HG03064 (cell line): ENCODE measurements around the gene USP17L15.
"Not testable (repeated sequence)": the region's sequence is repeated elsewhere in the genome, so short reads cannot be mapped to it uniquely, and the experiment has no call there.

ENCODE experiments used
- ATAC-seq: cut with Tn5 transposase; IDR thresholded peaks from one replicate; pipeline ENCODE4 v1.9.1; 2021; ENCODE audit warnings: low read depth; ENCODE audit not compliant: unreplicated experiment

Gene USP17L15, protein sequence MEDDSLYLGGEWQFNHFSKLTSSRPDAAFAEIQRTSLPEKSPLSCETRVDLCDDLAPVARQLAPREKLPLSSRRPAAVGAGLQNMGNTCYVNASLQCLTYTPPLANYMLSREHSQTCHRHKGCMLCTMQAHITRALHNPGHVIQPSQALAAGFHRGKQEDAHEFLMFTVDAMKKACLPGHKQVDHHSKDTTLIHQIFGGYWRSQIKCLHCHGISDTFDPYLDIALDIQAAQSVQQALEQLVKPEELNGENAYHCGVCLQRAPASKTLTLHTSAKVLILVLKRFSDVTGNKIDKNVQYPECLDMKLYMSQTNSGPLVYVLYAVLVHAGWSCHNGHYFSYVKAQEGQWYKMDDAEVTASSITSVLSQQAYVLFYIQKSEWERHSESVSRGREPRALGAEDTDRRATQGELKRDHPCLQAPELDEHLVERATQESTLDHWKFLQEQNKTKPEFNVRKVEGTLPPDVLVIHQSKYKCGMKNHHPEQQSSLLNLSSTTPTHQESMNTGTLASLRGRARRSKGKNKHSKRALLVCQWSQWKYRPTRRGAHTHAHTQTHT

GRCh38 chr4:9234085-9234484, at the start of gene USP17L15:
Gene USP17L15 (plus strand): TSS chr4:9234385. CDS start chr4:9234385, 0 bp downstream.
- not testable (repeated sequence) for ATAC-seq

DNA sequence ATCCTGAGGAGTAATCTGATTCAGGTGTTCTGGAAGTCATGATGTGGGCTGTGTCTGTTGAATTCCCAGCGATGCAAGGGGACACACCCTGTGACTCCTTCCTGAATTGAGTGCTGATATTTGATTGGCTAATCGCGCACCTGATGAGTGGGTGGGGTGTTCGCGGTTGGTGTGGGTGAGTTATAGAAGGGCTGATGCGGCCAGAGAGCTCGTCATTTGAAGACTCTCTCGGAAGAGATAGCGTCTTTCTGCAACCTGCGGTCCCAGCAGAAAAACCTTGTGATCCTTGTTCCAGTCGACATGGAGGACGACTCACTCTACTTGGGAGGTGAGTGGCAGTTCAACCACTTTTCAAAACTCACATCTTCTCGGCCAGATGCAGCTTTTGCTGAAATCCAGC, 23.8 kb upstream of the USP17L15 start, which contains the start of gene USP17L10:
TSS of gene USP17L10 (plus strand) at position 301 of the 400 bp plus-strand sequence. CDS start at position 301, 0 bp downstream.
- ATAC-seq = not testable (repeated sequence)

GRCh38 chr4:9214701-9215100, 19.5 kb upstream of the USP17L15 start:
- ATAC-seq = not testable (repeated sequence)

- not testable (repeated sequence) for ATAC-seq
Measured at GRCh38 chr4:9215105-9215504, 19.1 kb upstream of the USP17L15 start, which contains the start of gene USP17L11. Gene USP17L11 (plus strand): TSS chr4:9215405. CDS start chr4:9215405, 0 bp downstream.

DNA sequence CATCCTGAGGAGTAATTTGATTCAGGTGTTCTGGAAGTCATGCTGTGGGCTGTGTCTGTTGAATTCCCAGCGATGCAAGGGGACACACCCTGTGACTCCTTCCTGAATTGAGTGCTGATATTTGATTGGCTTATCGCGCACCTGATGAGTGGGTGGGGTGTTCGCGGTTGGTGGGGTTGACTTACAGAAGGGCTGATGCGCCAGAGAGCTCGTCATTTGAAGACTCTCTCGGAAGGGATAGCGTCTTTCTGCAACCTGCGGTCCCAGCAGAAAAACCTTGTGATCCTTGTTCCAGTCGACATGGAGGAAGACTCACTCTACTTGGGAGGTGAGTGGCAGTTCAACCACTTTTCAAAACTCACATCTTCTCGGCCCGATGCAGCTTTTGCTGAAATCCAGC, 14.3 kb upstream of the USP17L15 start, which contains the start of gene USP17L12:
TSS of gene USP17L12 (plus strand) at position 301 of the 400 bp plus-strand sequence. CDS start at position 301, 0 bp downstream.
- not testable (repeated sequence) for ATAC-seq

DNA sequence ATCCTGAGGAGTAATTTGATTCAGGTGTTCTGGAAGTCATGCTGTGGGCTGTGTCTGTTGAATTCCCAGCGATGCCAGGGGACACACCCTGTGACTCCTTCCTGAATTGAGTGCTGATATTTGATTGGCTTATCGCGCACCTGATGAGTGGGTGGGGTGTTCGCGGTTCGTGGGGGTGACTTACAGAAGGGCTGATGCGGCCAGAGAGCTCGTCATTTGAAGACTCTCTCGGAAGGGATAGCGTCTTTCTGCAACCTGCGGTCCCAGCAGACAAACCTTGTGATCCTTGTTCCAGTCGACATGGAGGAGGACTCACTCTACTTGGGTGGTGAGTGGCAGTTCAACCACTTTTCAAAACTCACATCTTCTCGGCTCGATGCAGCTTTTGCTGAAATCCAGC, 9.6 kb upstream of the USP17L15 start, which contains the start of gene USP17L13:
TSS of gene USP17L13 (plus strand) at position 301 of the 400 bp plus-strand sequence. CDS start at position 301, 0 bp downstream.
- not testable (repeated sequence) for ATAC-seq

DNA sequence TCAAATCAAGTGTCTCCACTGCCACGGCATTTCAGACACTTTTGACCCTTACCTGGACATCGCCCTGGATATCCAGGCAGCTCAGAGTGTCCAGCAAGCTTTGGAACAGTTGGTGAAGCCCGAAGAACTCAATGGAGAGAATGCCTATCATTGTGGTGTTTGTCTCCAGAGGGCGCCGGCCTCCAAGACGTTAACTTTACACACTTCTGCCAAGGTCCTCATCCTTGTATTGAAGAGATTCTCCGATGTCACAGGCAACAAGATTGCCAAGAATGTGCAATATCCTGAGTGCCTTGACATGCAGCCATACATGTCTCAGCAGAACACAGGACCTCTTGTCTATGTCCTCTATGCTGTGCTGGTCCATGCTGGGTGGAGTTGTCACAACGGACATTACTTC, 3.9 kb upstream of the USP17L15 start:
- not testable (repeated sequence) for ATAC-seq

DNA sequence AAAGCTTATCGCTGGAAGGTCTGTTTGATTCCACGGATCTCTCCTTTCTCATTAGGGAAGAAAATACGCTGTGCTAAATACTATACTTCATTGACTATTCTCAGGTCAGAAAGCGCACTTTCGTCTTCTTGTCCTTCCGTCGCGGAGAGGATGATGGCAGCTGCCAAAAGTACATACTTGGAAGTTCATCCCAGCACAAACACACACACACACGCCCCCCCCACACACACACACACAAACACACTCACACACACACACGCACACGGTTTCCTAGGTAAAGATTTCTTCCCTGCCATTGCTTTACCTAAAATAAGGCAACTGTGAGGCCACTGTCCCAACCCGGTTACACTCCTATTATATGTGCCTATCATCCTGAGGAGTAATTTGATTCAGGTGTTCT, 4.3 kb downstream of the USP17L15 start:
- not testable (repeated sequence) for ATAC-seq

DNA sequence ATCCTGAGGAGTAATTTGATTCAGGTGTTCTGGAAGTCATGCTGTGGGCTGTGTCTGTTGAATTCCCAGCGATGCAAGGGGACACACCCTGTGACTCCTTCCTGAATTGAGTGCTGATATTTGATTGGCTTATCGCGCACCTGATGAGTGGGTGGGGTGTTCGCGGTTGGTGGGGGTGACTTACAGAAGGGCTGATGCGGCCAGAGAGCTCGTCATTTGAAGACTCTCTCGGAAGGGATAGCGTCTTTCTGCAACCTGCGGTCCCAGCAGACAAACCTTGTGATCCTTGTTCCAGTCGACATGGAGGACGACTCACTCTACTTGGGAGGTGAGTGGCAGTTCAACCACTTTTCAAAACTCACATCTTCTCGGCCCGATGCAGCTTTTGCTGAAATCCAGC, 9.4 kb downstream of the USP17L15 start, which contains the start of gene USP17L17:
TSS of gene USP17L17 (plus strand) at position 301 of the 400 bp plus-strand sequence. CDS start at position 301, 0 bp downstream.
- ATAC-seq = not testable (repeated sequence)

DNA sequence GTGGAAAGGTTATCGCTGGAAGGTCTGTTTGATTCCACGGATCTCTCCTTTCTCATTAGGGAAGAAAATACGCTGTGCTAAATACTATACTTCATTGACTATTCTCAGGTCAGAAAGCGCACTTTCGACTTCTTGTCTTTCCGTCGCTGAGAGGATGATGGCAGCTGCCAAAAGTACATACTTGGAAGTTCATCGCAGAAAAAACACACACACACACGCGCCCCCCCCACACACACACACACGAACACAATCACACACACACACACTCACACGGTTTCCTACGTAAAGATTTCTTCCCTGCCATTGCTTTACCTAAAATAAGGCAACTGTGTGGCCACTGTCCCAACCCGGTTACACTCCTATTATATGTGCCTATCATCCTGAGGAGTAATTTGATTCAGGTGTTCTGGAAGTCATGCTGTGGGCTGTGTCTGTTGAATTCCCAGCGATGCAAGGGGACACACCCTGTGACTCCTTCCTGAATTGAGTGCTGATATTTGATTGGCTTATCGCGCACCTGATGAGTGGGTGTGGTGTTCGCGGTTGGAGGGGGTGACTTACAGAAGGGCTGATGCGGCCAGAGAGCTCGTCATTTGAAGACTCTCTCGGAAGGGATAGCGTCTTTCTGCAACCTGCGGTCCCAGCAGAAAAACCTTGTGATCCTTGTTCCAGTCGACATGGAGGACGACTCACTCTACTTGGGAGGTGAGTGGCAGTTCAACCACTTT, 13.9 kb downstream of the USP17L15 start, which contains the start of gene USP17L18:
TSS of gene USP17L18 (plus strand) at position 678 of the 728 bp plus-strand sequence. CDS start at position 678, 0 bp downstream.
- not testable (repeated sequence) for ATAC-seq

GRCh38 chr4:9253078-9253477, 18.9 kb downstream of the USP17L15 start, which contains the start of gene USP17L19:
Gene USP17L19 (plus strand): TSS chr4:9253378. CDS start chr4:9253378, 0 bp downstream.
- not testable (repeated sequence) for ATAC-seq

GRCh38 chr4:9257824-9258223, 23.6 kb downstream of the USP17L15 start, which contains the start of gene USP17L20:
Gene USP17L20 (plus strand): TSS chr4:9258124. CDS start chr4:9258124, 0 bp downstream.
- ATAC-seq = not testable (repeated sequence)

DNA sequence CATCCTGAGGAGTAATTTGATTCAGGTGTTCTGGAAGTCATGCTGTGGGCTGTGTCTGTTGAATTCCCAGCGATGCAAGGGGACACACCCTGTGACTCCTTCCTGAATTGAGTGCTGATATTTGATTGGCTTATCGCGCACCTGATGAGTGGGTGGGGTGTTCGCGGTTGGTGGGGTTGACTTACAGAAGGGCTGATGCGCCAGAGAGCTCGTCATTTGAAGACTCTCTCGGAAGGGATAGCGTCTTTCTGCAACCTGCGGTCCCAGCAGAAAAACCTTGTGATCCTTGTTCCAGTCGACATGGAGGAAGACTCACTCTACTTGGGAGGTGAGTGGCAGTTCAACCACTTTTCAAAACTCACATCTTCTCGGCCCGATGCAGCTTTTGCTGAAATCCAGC, 28.4 kb downstream of the USP17L15 start, which contains the start of gene USP17L21:
TSS of gene USP17L21 (plus strand) at position 301 of the 400 bp plus-strand sequence. CDS start at position 301, 0 bp downstream.
- not testable (repeated sequence) for ATAC-seq

DNA sequence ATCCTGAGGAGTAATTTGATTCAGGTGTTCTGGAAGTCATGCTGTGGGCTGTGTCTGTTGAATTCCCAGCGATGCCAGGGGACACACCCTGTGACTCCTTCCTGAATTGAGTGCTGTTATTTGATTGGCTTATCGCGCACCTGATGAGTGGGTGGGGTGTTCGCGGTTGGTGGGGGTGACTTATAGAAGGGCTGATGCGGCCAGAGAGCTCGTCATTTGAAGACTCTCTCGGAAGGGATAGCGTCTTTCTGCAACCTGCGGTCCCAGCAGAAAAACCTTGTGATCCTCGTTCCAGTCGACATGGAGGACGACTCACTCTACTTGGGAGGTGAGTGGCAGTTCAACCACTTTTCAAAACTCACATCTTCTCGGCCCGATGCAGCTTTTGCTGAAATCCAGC, 33.1 kb downstream of the USP17L15 start, which contains the start of gene USP17L22:
TSS of gene USP17L22 (plus strand) at position 301 of the 400 bp plus-strand sequence. CDS start at position 301, 0 bp downstream.
- ATAC-seq = not testable (repeated sequence)

GRCh38 chr4:9271719-9272118, 37.5 kb downstream of the USP17L15 start:
- ATAC-seq = not testable (repeated sequence)
